NCI-H2227 (cell line): Measurements from ENCODE around the gene GRK1.

Source experiments
- DNase-seq: peaks from one replicate; lab custom pipeline; 2025; ENCODE audit not compliant: unreplicated experiment; lab: John Stamatoyannopoulos, UW

GRK1 gene

GRCh38 chr13:113726961-113727411 is 60.0 kb downstream of the GRK1 start:
- peak; percentile 29 for DNase-seq

- no peak for DNase-seq
These were observed 61.6 kb downstream of the GRK1 start for GRCh38 chr13:113728571-113729054.

- DNase-seq, result no peak
These were observed 62.4 kb downstream of the GRK1 start for GRCh38 chr13:113729187-113730019.

GRCh38 chr13:113730258-113730691 is 63.3 kb downstream of the GRK1 start:
- DNase-seq, result no peak

- no peak for DNase-seq
These were observed 63.8 kb downstream of the GRK1 start for GRCh38 chr13:113730831-113731191.

- no peak for DNase-seq
These were observed 64.5 kb downstream of the GRK1 start for GRCh38 chr13:113731192-113732175.

- DNase-seq, result no peak
These were observed 65.3 kb downstream of the GRK1 start for GRCh38 chr13:113732176-113732960.

GRCh38 chr13:113732961-113733950 is 66.2 kb downstream of the GRK1 start:
- DNase-seq, result no peak

- DNase-seq, result no peak
These were observed 67.2 kb downstream of the GRK1 start for GRCh38 chr13:113734099-113734825.

GRCh38 chr13:113734826-113735125 is 67.8 kb downstream of the GRK1 start:
- no peak for DNase-seq

- no peak for DNase-seq
These were observed 68.2 kb downstream of the GRK1 start for GRCh38 chr13:113735194-113735593.

- DNase-seq, result no peak
These were observed 68.7 kb downstream of the GRK1 start for GRCh38 chr13:113735750-113736149.

GRCh38 chr13:113736258-113736731 is 69.3 kb downstream of the GRK1 start:
- no peak for DNase-seq

- no peak for DNase-seq
These were observed 70.8 kb downstream of the GRK1 start for GRCh38 chr13:113737803-113738202.

GRCh38 chr13:113739527-113740285 is 72.7 kb downstream of the GRK1 start:
- no peak for DNase-seq

- no peak for DNase-seq
These were observed 73.2 kb downstream of the GRK1 start for GRCh38 chr13:113740286-113740556.

GRCh38 chr13:113740661-113741060 is 73.6 kb downstream of the GRK1 start:
- no peak for DNase-seq

- no peak for DNase-seq
These were observed 74.2 kb downstream of the GRK1 start for GRCh38 chr13:113741191-113741668.
